ENCODE data around the gene NR1H3. TPM values are rescaled to one million over a fixed set of nuclear protein-coding genes. Genes with fewer than 3 reads are reported as not detected.
A peak's percentile ranks its signal among the peaks of the same experiment; 100 is the strongest.
"Not testable (repeated sequence)": the region's sequence is repeated elsewhere in the genome, so short reads cannot be mapped to it uniquely, and the experiment has no call there.

NR1H3 gene
- total RNA-seq, result 10 to 100 TPM; 23.7 to 76.3 (median 42.6) TPM
- 100 to 1,000 TPM in 1 of 3 donors, 10 to 100 TPM in 2; 15.4 to 246 (median 75.8) TPM for polyA plus RNA-seq
- long read RNA-seq, donor 1, partial matches to known transcripts, result 0 of 3 reads
- long read RNA-seq, donor 1, other reads (novel, unspliced or antisense), result 0 of 3 reads
- long read RNA-seq, donor 2, partial matches to known transcripts, result 0 of 2 reads
- long read RNA-seq, donor 2, other reads (novel, unspliced or antisense), result 0 of 2 reads
- long read RNA-seq, donor 3, partial matches to known transcripts, result 0 of 1 reads
- long read RNA-seq, donor 3, other reads (novel, unspliced or antisense), result 0 of 1 reads
- long read RNA-seq, donor 4, partial matches to known transcripts, result 0 of 15 reads
- long read RNA-seq, donor 4, other reads (novel, unspliced or antisense), result 8 of 15 reads
- long read RNA-seq, donor 5, transcript NR1H3-211 (10 exons, 1,637 nt), result major isoform, 6 of 33 reads
- long read RNA-seq, donor 5, partial matches to known transcripts, result 6 of 33 reads
- long read RNA-seq, donor 5, other reads (novel, unspliced or antisense), result 15 of 33 reads
- long read RNA-seq, donor 6, partial matches to known transcripts, result 2 of 9 reads
- long read RNA-seq, donor 6, other reads (novel, unspliced or antisense), result 3 of 9 reads
- long read RNA-seq, donor 7, partial matches to known transcripts, result 0 of 4 reads
- long read RNA-seq, donor 7, other reads (novel, unspliced or antisense), result 0 of 4 reads
- long read RNA-seq, donor 8, partial matches to known transcripts, result 0 of 2 reads
- long read RNA-seq, donor 8, other reads (novel, unspliced or antisense), result 0 of 2 reads
- long read RNA-seq, donor 9, partial matches to known transcripts, result 0 of 2 reads
- long read RNA-seq, donor 9, other reads (novel, unspliced or antisense), result 0 of 2 reads
- long read RNA-seq, donor 10, partial matches to known transcripts, result 0 of 1 reads
- long read RNA-seq, donor 10, other reads (novel, unspliced or antisense), result 0 of 1 reads

- peaks cover 43 to 65% of the 10 kb centered on the region in 2 donors for H3K4me1 ChIP-seq (replicated peaks in 1 of 2)
- H3K36me3 ChIP-seq (replicated peaks in 1 of 2), result peaks cover 0 to 4% of the 10 kb centered on the region in 2 donors
- 3 to 17% (median 12%) methylated on average over 5 to 15 of the region's 15 CpGs for WGBS, 4 donors
- no peaks in the 10 kb centered on the region for H3K27me3 ChIP-seq
- TF ChIP-seq POLR2A (IDR thresholded peaks at IDR 0.05), result peak in 1 of 2 donors; percentile 23
- TF ChIP-seq CTCF (IDR thresholded peaks at IDR 0.05), result peak; percentile 32 to 65 (median 56)
- intact Hi-C loops (cut with DNase I), result no loop called here
- no peaks in the 10 kb centered on the region for H3K9me3 ChIP-seq (replicated peaks in 1 of 3)
- peak within 1 kb of the TSS; percentile 38 to 81 (median 63) for H3K27ac ChIP-seq
- peak; percentile 71 to 90 (median 88) for DNase-seq
- peak within 1 kb of the TSS in 2 of 4 donors; percentile 23 to 44 for H3K4me3 ChIP-seq
Measured at GRCh38 chr11:47257517-47258316, at the start of gene NR1H3. TSS of gene NR1H3 (plus strand) at chr11:47257996. CDS start at chr11:47259217, 1,221 bp downstream.

GRCh38 chr11:47208008-47208552, 49.7 kb upstream of the NR1H3 start:
- H3K27me3 ChIP-seq; H3K4me3 ChIP-seq; DNase-seq; H3K27ac ChIP-seq; H3K9me3 ChIP-seq (replicated peaks in 1 of 3); H3K4me1 ChIP-seq (replicated peaks in 1 of 2); H3K36me3 ChIP-seq (replicated peaks in 1 of 2); intact Hi-C loops (cut with DNase I): not testable (repeated sequence)
- WGBS, 4 donors, result 87 to 94% (median 91%) methylated on average over 13 of the region's 13 CpGs

- H3K36me3 ChIP-seq (replicated peaks in 1 of 2), result no peaks in the 10 kb centered on the region
- no peaks in the 10 kb centered on the region for H3K27me3 ChIP-seq
- H3K4me1 ChIP-seq (replicated peaks in 1 of 2), result peaks cover 2% of the 10 kb centered on the region in 2 donors
- no peak for TF ChIP-seq CTCF (IDR thresholded peaks at IDR 0.05)
- intact Hi-C loops (cut with DNase I), result no loop called here
- peak in 1 of 7 donors; percentile 30 for DNase-seq
- no peaks in the 10 kb centered on the region for H3K9me3 ChIP-seq (replicated peaks in 1 of 3)
- 49 to 70% (median 56%) methylated on average over 5 of the region's 5 CpGs for WGBS, 4 donors
- no peak overlapping the region for H3K4me3 ChIP-seq
- peak overlapping the region in 1 of 5 donors; percentile 10 for H3K27ac ChIP-seq
Measured at GRCh38 chr11:47208628-47209027, 49.2 kb upstream of the NR1H3 start.

- DNase-seq, result no peak
- Histone ChIP-seq H3K27ac (no peak overlapping the region), H3K9me3 (replicated peaks in 1 of 3) (no peaks in the 10 kb centered on the region), H3K4me3 (no peak overlapping the region), H3K36me3 (replicated peaks in 1 of 2) (peaks cover 0 to 3% of the 10 kb centered on the region in 2 donors), H3K27me3 (no peaks in the 10 kb centered on the region), H3K4me1 (replicated peaks in 1 of 2) (peaks cover 27% of the 10 kb centered on the region in 2 donors)
- TF ChIP-seq CTCF (IDR thresholded peaks at IDR 0.05) (no peak), POLR2A (IDR thresholded peaks at IDR 0.05) (no peak)
- intact Hi-C loops (cut with DNase I), result no loop called here
- WGBS, 4 donors, result 90 to 94% (median 93%) methylated on average over 9 to 12 of the region's 12 CpGs
Measured at GRCh38 chr11:47212938-47213337, 44.9 kb upstream of the NR1H3 start.
